HG03060 (cell line): ENCODE measurements around the gene MAEA.
A peak's percentile ranks its signal among the peaks of the same experiment; 100 is the strongest.
"Not testable (repeated sequence)": the region's sequence is repeated elsewhere in the genome, so short reads cannot be mapped to it uniquely, and the experiment has no call there.

Source experiments
- ATAC-seq: cut with Tn5 transposase; IDR thresholded peaks from one replicate; pipeline ENCODE4 v1.9.1; 2021; ENCODE audit warnings: low read depth, moderate number of reproducible peaks; ENCODE audit not compliant: unreplicated experiment

Gene MAEA

GRCh38 chr4:1333256-1333655 lies 43.6 kb downstream of the MAEA start:
- ATAC-seq = no peak

DNA sequence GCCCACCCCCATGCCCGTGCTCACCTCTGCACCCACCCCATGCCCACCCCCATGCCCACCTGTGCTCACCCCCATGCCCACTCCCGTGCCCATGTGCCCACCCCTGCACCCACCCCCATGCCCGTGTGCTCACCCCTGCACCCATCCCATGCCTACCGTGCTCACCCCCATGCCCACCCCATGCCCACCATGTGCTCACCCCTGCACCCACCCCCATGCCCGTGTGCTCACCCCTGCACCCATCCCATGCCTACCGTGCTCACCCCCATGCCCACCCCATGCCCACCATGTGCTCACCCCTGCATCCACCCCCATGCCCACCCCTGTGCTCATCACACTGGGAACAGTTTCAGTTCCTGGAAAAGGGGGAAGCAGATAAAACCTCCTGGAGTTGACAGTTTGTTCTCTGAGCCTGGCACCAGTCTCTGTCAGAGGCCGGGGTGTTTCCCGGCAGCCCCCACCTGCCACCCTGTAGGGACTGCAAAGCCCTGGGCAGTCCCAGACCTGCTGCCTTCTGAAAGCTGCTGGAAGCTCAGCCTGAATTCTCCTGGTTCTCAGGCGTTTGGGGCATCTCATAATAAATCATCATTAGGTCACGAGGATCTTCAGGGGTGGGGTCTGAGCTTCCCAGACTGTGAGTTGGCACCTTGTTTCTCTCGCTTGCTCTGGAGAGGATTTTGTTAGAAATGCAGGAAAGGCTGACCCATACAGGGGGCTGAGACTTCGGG lies 44.3 kb downstream of the MAEA start:
- ATAC-seq = not testable (repeated sequence)

- no peak for ATAC-seq
These were observed 44.8 kb downstream of the MAEA start for GRCh38 chr4:1334579-1334895.

GRCh38 chr4:1335193-1335883 lies 45.6 kb downstream of the MAEA start:
- ATAC-seq = not testable (repeated sequence)

DNA sequence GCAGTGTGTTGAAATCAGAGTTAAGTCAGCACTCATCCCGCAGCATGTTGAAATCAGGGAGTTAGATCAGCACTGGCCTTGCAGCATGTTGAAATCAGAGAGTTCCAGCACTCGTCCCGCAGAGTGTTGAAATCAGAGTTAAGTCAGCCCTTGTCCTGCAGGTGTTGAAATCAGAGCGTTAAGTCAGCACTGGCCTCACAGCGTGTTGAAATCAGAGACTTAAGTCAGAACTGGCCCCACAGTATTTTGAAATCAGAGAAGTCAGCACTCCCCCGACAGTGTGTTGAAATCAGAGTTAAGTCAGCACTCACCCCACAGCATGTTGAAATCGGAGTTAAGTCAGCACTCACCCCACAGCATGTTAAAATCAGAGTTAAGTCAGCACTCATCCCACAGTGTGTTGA lies 46.4 kb downstream of the MAEA start:
- ATAC-seq = no peak

DNA sequence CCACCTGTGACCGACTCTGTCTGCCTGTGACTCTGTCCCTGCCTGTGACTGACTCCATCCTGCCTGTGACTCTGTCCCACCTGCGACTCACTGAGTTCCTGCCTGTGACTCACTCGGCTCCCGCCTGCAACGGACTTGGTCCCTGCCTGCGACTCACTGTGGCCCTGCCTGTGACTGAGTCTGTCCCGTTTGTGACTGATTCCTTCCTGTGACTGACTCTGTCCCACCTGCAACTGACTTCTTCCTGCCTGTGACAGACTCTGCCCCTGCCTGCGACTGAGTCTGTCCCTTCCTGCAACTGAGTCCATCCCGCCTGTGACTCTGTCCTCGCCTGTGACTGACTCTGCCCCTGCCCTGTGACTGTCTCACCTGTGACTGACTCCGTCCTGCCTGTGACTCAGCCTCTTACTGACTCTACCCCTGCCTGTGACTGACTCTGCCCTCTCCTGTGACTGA lies 47.7 kb downstream of the MAEA start:
- ATAC-seq = no peak

DNA sequence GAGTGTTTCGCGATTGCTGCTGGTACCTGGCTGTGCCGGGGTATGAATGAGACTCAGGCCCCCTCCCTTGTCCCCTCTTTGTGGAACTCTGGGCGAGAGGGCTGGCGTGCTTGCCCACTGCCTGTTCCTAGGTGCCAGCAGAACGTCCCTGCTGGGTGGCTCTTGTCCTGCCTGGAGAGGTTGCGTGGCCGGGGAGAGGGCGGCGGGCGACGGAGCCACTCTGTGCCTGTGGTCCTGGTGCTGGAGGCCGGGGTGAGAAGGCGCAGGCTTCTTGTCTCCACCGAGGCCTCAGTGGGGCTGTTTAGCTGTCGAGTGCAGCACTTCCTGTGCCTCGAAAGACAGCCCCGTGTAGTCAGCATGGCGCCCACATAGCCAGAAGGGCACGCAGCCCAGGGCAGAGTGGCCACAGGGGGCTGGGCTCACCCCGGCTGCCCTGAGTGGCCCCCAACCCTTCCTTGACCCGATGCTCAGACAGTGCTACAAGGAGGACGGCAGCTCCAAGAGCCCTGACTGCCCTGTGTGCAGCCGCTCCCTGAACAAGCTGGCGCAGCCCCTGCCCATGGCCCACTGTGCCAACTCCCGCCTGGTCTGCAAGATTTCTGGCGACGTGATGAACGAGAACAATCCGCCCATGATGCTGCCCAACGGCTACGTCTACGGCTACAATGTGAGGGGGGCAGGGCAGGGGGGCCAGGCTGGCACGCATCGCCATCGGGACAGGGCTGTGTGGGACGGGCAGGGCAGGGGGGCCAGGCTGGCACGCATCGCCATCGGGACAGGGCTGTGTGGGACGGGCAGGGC lies 48.5 kb downstream of the MAEA start:
- ATAC-seq = no peak

GRCh38 chr4:1338752-1339414 lies 49.2 kb downstream of the MAEA start:
- no peak for ATAC-seq

GRCh38 chr4:1339489-1339888 lies 49.8 kb downstream of the MAEA start:
- no peak for ATAC-seq

- ATAC-seq = no peak
These were observed 50.6 kb downstream of the MAEA start for GRCh38 chr4:1340181-1340747.

GRCh38 chr4:1340861-1341260 lies 51.2 kb downstream of the MAEA start:
- no peak for ATAC-seq

DNA sequence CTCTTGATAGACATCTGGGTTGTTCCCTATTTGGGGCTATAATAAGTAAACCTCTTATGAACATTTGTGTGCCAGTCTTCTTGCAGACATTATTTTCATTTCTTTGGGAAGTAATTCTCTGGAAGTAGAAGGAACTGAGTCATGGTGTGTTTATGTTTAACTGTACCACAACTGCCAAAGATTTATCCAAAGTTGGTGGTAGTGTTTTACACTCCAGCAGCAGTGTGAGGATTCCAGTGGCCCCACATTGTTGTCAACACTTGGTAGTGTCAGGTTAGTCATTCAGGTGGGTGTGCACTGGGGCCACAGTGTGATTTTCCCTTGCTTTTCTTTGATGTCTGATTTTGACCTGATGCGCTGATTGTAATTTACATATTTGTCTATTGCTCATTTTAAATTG lies 52.3 kb downstream of the MAEA start:
- ATAC-seq = no peak

DNA sequence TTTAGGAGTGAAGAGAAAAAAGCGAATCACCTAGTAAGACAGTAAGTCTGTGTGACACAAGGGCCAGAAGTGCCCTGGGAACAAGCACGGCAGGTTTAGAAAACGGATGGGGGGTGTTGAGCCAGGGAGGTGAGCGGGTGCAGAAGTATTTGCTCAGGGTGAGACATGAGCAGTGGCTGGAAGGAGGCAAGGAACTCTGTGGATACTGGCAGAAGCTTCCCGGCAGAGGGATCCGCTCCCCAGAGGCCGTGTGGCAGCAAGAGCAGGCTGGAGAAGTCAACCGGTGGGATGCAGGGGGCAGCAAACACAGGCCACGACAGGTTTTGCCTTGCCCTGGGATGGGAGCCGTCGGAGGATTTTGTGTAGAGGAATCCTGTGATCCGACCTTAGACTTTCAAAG lies 55.0 kb downstream of the MAEA start:
- ATAC-seq = no peak

DNA sequence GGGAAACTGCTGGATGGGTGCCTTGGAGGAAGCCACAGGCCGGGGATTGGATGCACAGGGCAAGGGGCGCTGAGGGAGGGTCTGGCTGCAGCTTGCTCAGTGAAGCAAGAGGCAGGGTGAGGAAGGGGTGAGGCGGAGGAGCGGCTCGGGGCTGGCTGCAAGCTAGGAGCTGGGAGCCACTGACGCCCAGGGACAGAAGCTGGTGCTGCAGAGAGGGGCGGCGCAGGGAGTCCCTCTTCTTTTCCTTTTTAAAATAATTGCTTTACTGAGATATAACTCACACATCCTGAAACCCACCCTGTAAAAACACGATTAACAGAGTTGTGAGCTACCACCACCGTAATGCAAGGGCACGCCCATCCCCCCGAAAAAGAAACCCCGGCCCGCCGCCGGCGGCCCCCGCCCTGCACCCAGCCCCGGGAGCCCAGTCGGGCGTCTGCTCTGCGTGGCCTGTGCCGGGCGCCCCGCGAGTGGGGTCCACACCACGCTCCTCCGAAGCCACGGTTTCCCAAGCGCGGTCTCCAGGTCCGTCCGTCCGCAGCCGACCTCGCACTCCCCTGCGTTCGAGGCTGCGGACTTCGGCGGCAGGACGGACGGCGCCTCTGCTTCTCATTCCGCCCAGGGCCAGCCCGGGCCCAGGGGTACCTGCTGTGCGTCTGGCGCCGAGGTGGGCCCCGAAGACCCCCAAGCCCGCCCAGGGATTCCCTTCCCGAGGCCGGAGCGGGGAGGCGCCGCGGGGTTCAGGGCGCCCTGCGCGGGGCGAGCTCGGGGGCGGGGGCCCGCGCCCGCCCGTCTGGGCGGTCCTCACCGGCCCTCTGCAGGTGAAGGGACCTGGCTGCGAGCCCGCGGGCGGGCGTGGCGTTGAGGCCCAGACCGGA lies 56.5 kb downstream of the MAEA start:
- no peak for ATAC-seq

- peak; percentile 90 for ATAC-seq
These were observed 57.2 kb downstream of the MAEA start, which contains the start of gene UVSSA for GRCh38 chr4:1346781-1347409. TSS of gene UVSSA (plus strand) at chr4:1347208. CDS start at chr4:1348092, 884 bp downstream.

DNA sequence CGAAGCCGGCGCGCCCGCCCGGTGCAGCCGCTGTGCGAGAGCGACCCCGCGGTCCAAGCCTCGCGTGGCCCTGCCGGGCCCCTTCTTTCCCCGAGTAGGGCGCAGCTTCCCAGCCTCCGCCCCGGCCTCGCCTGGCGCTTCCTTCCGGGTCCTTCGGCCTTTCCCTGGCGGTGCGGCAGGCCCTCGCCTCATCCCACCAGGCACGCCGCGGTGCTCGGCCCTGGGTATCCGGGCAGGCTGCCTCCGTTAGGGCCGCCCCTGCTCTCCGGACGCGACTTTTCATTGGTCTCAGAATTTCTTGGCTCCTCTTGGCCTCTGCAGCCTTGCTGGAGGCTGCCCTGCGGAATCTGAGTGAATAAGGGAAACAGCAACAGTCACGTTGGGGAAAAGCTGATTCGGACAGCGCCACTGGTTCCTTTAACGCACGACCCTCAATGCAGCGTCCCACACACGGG lies 57.7 kb downstream of the MAEA start:
- peak; percentile 11 for ATAC-seq

DNA sequence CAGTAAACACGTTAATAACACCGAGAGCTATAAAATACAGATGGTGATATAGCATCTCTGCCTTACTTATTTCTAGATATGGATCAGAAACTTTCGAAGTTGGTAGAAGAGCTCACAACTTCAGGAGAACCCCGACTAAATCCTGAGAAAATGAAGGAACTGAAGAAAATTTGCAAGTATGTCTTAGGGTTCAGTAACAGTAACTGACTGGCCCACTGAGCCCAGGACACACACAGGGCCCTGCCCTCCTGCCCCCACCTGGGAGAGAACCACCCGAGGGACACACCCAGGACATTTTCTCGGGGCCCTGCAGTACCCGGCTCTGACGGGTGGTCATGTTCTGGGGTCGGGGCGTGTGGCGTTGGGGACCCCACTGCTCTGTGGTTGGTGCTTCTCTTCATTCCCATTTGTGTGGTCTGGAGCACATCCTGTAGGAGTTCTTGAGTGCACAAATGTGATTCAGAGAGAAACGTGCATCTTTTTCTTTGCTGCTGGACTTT lies 58.4 kb downstream of the MAEA start:
- no peak for ATAC-seq

DNA sequence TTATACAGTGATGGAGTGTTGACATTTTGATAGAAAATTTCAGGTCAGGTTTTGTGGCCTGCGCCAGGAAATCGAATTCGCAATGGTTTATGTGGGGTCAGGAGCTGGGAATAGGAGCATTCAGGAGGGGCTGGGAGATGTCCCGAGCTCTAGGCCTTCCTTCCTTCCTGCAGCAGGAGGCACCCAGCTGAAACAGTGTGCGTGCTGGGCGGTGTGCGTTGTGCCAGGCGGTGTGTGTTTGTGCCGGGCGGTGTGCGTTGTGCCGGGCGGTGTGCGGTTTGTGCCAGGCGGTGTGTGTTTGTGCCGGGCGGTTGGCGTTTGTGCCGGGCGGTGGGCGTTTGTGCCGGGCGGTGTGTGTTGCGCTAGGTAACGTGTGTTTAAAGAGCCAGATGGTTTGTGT lies 59.1 kb downstream of the MAEA start:
- no peak for ATAC-seq
